ENCODE results near the gene SLC7A5.
"Not testable (repeated sequence)": the region's sequence is repeated elsewhere in the genome, so short reads cannot be mapped to it uniquely, and the experiment has no call there.

The SLC7A5 gene

DNA sequence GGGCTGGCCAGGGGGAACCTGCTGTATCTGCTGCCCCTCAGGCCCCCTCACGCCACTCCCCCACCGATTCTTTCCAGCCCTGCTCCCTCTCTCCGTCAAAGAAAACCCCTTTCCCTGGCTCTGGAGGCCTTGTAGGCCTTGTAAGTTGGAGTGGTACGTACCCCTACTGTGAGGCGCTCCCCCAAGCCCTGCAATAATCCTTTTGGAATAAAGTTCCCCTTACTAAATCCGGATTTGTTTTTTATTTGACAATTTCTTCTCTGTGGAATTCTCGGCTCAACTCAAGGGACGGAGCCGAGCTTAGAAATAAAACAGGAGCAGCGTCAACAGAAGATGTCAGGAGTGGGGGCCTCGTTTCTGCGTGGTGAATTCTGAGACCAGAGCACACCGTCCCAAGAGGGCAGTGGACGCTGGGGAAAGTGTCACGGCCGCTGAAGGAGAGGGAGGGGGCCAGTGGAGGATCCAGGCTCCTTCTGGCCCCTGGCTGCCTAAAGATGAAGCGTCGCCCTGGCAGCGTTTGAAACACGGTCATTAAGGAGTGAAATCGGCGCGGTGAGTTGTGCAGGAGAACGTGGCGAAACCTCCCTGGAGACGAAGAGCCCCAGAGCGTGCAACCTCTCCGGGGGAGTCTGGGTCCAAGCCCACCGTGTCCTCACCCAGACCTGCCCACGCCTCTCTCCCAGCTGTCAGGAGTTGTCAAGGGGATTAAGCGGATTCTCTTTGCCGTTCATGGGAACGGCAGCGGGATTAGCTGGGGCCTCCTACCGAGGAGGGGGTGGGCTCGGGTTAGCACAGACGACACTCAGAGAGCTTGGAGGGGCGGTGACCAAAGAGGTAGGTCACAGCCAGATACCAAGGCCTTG lies 47.0 kb downstream of the SLC7A5 start:
- DNase-seq (ENCODE audit: low read depth in 3 of 3), result no peak

DNA sequence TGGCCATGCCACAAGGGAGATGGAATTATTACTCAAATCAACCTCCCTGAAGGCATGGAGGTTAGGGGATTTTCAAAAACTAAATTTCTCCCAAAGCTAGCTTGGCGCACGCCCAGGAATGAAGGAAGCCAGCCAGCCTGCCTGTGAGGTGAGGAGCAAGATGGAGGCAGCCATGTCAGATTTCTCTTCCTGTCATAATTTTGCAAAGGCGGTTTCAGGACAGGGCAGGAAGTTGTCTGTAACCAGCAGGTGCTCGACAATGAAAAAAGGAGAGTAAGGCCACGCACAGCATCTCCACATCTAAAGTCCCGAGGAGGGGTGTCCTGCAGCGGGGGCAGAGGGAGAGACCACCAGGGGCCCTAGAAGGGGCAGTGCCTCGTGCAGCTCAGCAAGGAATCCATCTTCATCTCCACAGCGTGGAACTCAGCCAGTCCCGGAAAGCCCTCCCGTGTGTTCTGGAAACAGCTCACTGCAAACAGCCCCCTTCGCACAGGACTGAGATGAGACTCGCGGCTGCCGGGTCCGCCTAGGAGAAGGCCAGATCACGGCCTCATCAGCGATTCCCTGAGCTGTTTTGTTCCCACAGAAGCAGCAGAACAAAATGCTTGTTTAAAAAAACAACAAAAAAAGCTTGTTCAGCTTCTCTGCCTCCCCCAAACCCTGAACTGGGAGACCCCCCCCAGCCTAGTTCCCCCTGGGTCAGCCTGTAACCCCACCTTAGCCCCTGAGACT lies 47.8 kb downstream of the SLC7A5 start:
- DNase-seq (ENCODE audit: low read depth in 3 of 3), result no peak

DNA sequence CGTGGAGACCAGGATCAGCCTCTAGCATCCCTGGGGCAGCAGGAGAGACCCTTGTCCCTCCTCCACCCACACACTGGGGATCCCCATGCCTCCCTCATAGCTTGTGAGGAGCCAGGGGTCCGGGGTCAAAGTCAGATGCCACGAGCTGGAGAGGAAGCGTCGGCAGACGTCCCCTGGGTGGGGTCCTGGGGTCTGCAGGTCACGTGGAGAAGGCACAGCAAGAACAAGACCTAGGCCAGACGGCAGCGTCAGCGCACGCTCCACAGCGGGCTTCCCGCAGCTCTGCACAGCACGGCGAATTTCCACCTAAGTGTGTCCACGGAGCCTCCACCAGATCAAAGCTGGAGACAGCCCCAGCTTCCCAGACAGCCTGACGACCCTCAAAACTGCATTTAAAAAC lies 49.3 kb downstream of the SLC7A5 start:
- no peak for DNase-seq (ENCODE audit: low read depth in 3 of 3)

DNA sequence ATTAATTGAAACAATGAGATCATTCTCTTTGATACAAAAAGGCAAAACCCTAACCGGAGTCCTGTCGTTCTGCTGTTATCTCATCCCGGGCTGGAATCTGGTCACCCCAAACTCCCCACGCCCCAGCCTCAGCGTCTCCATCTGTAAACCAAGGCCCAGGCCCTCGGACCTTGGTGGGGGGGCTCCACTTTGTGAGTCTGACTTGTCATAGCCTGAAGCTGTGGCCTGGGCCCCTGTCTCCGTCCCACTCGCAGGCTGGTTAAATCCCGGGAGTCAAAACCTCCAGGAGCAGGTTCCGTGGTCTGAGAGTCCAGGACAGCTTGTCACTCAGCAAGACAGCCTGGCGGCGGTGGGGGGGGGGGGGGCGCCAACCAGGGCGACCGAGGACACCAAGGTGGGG lies 50.0 kb downstream of the SLC7A5 start:
- DNase-seq (ENCODE audit: low read depth in 3 of 3), result no peak

DNA sequence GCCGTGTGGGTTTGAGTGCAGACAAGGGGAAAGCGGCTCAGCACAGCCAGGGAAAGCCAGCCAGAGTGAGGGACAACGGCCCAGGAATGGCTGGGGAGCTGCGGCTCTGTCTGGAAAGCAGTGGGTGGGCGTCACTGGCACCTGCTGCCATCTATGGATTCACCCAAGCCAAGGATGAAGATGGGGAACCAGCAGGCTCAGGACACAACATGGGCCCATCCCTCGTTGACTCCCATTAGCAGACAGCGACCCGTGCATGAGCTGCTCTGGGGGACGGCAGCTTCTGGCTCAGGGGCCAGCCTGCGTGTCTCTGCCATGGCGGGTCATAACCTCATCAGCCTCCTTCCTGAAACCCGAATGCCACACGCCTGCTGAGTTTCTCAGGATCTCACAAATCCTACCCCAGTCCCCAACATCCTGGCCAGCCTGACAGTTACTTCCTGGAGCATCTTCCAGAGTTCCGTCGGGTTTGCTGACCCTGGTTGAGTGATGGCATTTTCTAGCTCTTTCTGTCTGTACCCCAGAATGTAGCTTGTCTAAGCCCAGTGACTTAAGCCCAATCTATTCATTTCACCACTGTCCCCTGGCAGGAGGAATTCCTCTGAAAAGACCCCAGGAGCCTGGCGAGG lies 50.7 kb downstream of the SLC7A5 start:
- no peak for DNase-seq (ENCODE audit: low read depth in 3 of 3)

DNA sequence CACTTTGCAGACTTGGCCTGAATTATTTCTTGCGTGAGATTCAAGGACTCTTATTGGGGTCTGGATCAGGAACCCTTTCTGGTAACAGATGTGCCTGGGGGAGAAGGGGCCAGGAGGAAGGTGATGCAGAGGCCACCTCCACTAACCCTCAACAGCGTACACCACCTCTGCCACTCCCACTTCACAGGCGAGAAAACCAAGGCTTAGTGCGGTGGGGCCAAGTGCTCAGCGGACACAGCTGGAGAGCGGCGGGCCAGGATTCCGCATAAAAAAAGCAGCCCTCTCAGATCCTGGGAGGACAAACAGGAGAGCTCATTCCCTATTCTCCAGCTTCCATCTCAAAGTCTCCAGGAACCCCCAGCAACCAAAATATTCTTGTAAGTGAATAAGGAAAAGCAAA lies 51.4 kb downstream of the SLC7A5 start:
- no peak for DNase-seq (ENCODE audit: low read depth in 3 of 3)

DNA sequence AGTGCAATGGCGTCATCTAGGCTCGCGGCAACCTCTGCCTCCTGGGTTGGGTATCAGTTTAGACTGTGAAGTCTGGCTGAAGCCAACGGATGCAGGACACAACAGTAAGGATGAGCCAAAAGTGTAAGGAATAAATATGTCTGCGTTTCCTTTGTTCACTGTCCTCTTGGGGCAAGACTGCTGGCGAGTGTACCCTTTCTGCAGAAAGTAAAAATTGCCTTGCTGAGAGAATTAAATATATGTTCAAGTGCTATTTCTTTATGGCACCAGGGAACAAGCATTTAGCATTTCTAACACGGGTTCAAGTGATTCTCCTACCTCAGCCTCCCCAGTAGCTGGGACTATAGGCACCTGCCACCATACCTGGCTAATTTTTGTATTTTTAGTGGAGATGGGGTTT lies 51.9 kb downstream of the SLC7A5 start:
- not testable (repeated sequence) for DNase-seq (ENCODE audit: low read depth in 3 of 3)

DNA sequence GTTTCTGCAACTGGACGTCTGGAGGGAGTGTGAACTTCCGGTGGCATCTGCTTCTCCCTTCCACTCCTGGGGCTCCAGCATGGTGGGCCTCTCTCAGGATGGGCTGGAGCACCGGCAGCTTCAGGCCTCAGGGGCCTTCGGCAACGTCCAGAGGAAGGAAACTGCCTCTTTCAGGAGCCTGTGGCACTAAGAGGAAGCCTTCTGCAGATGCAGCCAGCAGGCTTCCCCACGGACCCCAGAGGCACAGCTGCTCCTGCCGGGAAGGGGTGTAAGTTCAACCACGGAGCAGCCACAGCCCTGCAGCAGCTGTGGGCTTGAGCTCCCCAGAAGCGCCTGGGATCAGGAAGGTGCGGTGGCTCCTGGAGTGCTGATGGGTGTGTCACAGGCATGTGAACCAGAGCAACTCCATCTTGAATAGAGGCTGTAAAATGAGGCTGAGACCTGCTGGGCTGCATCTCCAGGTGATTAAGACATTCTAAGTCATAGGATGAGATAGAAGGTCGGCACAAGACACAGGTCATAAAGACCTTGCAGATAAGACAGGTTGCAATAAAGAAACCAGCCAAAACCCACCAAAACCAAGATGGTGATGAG lies 52.7 kb downstream of the SLC7A5 start:
- no peak for DNase-seq (ENCODE audit: low read depth in 3 of 3)

DNA sequence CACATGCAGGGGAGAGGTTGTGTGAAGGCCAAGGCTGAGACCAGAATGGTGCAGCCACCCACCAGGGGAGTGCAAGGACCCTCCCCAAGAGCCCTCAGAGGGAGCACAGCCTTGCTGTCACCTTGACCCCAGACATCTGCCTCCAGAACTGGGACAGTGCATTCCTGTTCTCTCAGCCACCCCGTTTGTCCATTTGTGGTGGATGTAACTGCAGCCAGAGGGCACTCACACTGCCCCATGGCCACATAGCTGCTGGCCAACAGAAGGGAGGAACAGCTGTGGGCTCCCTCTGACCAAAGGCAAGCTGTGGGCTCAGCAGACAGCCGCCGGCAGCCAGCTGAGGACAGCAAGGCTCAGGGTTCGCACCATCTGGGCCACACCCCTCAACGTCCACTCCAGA lies 53.7 kb downstream of the SLC7A5 start:
- no peak for DNase-seq (ENCODE audit: low read depth in 3 of 3)

DNA sequence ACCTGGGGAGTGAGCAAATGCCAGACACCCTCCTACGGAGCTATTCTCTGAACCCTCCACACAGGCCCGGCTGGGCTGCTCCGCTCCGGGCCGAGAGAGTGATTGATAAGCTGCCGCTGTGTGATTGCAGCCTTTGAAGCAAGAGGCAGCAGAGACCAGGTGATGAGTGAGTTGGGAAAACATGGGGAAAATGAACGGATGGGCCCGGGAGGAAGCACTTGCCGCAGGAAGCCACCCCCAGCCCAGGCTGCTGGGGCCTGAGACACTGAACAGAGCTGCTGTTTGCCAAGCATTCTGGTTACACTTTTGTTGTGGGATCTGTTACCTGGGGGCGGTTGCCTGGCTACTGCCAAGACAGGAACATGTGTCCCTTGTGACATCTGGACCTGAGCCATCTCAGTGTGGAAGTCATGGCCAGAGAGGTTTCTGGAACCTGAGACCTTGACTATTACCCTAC lies 57.1 kb downstream of the SLC7A5 start:
- no peak for DNase-seq (ENCODE audit: low read depth in 3 of 3)

DNA sequence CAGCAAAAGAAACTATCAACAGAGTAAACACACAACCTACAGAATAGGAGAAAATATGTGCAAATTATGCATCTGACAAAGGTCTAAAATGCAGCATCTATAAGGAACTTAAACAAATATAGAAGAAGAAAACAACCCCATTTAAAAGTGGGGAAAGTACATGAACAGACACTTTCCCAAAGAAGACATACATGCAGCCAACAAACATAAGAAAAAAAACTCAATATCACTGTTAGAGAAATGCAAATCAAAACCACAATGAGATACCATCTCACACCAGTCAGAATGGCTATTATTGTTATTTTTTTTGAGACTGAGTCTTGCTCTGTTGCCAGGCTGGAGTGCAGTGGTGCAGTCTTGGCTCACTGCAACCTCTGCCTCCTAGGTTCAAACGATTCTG lies 57.9 kb downstream of the SLC7A5 start:
- DNase-seq (ENCODE audit: low read depth in 3 of 3), result not testable (repeated sequence)

DNA sequence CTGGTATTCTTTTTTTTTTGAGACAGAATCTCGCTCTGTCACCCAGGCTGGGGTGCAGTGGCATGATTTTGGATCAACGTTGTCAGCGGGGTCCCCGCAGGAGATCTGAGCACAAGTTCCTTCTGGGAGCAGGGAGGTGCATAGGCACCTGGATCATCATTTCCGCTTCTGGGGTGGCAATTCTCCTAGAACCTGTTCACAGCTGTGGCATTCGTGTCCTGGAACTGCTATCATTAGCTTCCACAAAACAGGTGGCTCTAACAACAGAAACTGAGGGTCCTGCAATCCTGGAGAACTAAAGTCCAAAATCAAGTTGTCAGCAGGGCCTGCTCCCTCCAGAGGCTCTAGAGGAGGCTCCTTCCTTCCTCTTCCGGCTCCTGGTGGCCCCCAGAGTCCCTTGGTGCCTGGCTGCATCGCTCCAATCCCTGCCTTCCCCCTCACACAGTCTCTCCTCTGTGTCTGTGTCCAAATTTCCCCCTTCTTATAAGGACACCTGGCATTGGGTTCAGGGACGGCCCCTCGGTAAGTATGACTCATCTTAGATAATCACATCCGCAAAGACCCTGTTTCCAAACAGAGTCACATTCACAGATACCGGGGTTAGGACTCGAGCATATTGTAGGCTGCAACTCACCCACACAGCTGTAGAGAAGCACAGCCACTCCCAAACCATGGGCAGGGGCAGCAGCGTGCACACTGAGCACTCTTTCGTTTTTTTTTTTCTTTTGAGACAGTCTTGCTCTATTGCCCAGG lies 60.0 kb downstream of the SLC7A5 start:
- no peak for DNase-seq (ENCODE audit: low read depth in 3 of 3)

DNA sequence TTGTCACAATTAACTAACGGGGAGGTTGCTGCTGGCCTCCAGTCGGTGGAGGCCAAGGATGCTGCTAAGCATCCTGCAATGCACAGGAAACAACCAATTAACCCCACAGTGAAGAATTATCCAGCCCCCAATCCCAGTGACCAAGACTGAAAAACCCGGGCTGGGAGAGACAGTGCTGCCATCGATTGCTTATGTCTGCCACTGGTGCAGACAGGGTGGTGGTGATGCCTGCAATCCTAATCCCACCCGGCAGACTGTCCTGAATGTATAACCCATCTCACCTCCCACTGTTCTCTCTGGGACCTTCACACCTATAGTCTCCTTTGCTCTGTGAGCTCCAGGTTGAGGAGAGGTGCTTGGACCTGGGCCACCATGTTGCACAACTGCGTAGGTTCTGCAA lies 61.2 kb downstream of the SLC7A5 start:
- DNase-seq (ENCODE audit: low read depth in 3 of 3), result no peak

DNA sequence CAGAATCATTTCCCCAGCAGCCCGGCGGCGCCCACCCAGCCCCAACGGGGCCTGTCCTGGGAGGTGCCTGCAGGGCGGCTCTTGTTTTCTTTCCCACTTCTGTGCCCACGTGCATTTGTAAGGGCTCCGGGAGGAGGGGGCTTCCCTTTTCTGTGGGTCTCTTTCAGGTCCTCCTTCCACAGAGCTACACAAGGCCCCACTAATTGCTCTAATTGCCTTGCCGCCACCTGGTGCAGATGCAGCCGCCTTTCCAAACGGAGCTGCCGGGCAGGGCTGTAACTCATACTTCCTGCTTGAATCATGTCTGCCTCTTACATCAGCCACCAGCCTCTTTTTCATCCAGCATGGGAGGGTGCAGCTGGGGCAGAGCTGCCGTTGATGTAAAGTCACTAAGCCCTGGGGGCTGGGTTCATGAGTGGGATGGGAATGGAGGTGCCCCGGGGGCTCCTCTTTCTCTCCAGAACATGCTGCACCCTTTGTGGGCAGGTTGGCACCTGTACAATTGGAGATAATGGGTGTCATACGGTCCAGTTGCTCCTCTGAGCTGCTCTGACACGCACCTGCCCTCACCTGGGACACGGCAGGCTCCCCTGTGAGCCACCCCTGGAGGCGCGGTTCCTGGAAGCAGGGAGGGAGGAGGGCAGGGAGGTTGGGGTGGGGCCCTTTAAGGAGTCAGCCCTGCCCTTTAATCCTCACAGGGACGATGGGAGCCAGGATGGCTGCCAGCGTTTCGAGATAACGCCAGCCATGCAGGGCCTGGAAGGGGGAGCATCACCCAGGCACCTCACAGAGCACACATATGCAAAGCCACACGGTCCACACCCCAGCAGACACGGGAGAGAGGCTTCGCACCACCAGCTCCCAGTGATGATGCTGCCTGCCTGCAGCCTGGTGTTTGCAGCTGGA lies 62.4 kb downstream of the SLC7A5 start:
- peak in 2 of 3 donors; percentile 43 to 55 for DNase-seq (ENCODE audit: low read depth in 3 of 3)

DNA sequence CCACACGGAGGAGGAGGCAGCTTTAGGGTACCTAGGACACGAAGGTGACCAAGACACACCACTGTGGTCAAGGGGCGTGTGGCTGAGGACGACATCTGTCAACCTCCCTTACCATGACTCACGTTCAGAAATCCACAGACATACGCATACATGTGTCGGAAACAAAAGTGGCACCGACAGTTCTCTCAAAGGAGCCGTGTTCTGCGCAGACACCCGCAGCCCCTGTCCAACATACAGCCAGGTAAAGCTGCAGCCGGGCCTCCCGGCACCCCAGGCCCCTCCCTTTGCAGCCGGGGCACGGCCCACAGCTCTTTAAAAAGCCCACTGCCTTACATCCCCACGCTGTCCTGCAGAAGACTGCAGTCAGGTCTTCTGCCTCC lies 63.1 kb downstream of the SLC7A5 start:
- peak in 1 of 3 donors; percentile 33 for DNase-seq (ENCODE audit: low read depth in 3 of 3)

DNA sequence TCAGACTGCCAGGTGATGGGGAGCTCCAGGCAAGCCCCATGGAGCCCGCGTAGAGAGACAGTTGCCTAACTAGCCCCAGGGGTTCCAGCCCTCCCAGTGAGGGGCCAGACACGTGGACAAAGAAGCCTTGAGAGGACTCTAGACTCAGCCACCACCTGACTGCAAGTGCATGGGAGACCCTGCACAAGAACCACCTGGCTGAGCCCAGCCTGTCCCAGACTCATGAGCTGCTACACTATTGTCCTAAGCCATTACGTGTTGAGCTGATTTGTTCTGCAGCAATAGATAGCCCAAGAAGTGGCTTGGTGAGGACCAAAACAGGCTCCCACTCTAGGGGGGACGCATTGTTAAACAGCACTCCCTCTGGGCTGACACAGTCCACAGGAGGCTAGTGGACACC lies 65.9 kb downstream of the SLC7A5 start:
- DNase-seq (ENCODE audit: low read depth in 3 of 3), result no peak

DNA sequence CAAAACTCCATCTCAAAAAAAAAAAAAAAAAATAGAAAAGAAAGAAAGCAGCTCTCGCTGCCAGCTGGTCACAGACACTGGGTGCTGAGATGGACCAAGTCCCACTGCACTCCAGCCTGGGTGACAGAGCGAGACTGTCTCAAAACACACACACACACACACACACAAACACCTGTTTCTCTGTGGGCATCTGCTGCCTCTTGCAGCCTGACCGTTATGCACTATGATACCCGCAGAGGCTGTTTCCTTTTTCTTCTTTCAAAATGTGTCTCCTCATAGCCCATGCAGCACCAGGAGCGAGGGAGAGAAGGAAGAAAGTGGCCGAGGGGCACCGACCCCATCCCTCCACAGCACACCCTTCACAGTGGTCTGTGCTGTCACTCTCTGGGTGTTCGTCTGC lies 66.6 kb downstream of the SLC7A5 start:
- no peak for DNase-seq (ENCODE audit: low read depth in 3 of 3)

DNA sequence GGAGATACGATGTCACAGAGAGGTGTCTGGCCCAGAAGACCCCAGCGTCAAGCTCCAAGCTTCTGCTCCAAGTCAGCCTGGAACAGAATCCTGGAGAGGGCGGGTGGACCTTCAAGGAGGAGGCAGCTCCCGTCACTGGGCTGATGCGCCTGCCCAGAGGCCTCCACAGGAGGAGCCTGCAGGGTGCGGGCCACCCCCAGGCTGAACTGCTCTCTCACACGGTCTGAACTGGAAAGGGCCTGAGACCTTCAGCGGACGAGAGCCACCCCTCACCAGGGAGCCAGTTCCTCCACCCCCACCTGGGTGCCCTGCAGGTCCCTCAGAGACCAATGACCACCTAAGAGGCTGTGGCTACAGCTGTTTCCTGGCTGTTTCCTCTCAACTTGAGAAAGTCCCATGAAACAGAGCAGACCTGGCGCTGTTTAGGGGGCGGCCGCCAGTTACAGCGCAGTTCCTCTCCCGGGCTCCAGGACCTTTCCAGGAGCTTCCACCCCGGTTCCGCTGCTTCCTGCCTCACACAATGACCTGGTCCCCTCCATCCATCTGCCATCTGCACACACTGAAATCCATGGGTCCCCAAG lies 67.5 kb downstream of the SLC7A5 start:
- no peak for DNase-seq (ENCODE audit: low read depth in 3 of 3)

DNA sequence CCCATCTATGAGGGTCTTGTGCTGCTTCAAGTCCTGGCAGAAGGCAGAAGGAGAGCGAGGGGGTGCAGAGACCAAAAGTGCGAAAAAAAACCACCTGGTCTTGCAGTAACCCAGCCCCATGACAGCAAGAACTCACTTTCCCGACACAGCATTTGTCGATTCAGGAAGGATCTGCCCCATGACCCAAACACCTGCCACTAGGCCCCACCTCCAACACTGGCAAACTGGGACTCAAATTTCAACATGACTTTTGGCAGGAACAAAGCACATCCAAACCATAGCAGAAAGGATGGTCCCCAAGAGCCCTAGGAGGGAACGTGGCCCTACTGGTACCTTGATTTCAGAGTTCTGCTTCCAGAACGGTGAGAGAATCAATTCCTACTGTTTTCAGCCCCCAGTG lies 68.8 kb downstream of the SLC7A5 start:
- DNase-seq (ENCODE audit: low read depth in 3 of 3), result no peak

DNA sequence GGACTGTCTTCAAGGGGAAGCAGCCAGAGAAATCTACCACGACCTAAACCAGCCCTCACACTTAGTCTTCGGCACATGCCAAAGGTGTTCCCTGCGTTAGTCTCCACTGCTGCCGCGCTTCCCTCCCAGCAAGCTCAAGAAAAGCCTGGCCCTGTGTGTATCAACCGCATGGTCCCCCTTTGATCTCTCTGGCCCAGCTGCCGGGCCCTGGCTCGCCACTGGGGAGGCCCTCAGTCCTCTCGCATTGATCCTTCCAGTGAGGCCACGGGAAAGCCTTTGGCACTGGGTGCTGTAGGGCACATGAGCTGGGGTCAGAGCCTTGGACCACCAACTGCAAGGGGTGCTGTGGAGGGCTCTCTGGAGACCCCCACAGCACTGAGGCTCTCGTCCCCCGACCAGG lies 74.0 kb downstream of the SLC7A5 start:
- no peak for DNase-seq (ENCODE audit: low read depth in 3 of 3)

Data from stimulated activated CD4-positive, alpha-beta T cell treated with anti-CD3 and anti-CD28 coated beads, TNF-alpha, amount 100 ng/mL, for 48 hours (primary cell).